Peyer's patch (tissue), 4 donors: ENCODE measurements around the gene ZNF571.

Experiments used
- CTCF ChIP-seq, 6 experiments: fragments of 450-650 bp in 4 of 6; fragments of 200-600 bp in 2 of 6; sonication (generic) in 1 of 6; IDR thresholded peaks; one replicate each; pipeline ENCODE4 v1.5.1; 2017 to 2019; ENCODE audit warnings: antibody characterized with exemption in 6 of 6, mild to moderate bottlenecking in 3 of 6, moderate library complexity in 1 of 6
- POLR2A ChIP-seq, 2 donors: fragments of 450-650 bp; IDR thresholded peaks; one replicate each; pipeline ENCODE4 v1.5.1; 2017; ENCODE audit warnings: antibody characterized with exemption in 2 of 2, mild to moderate bottlenecking in 2 of 2, moderate library complexity in 2 of 2

- no peak for TF ChIP-seq CTCF (IDR thresholded peaks at IDR 0.05)
- no peak for TF ChIP-seq POLR2A (IDR thresholded peaks at IDR 0.05)
Observed at GRCh38 chr19:37583340-37583739, 11.3 kb downstream of the ZNF571 start.
